ENCODE results near the gene PLAGL2. TPM values are rescaled to one million over a fixed set of nuclear protein-coding genes. Genes with fewer than 3 reads are reported as not detected.

The PLAGL2 gene
- total RNA-seq, 1 experiment from 2014 or later, result 8.5 TPM

- H3K36me3 ChIP-seq (replicated peaks; ENCODE audit: control insufficient read depth, insufficient read depth, low read length), result peaks cover 56% of the 10 kb centered on the region
Measured at GRCh38 chr20:32149566-32150170, 57.9 kb downstream of the PLAGL2 start.

GRCh38 chr20:32144898-32145662 is 62.5 kb downstream of the PLAGL2 start:
- Histone ChIP-seq H3K27me3 (ENCODE audit: control insufficient read depth, insufficient read depth, low read length) (no peaks in the 10 kb centered on the region), H3K4me3 (ENCODE audit: insufficient read depth, low read depth, low read length) (no peak overlapping the region), H3K36me3 (replicated peaks; ENCODE audit: control insufficient read depth, insufficient read depth, low read length) (peaks cover 59% of the 10 kb centered on the region)
- DNase-seq, result no peak

More at GRCh38 chr20:32149566-32150170, 57.9 kb downstream of the PLAGL2 start:
- Histone ChIP-seq H3K4me3 (ENCODE audit: insufficient read depth, low read depth, low read length) (no peak overlapping the region), H3K27me3 (ENCODE audit: control insufficient read depth, insufficient read depth, low read length) (no peaks in the 10 kb centered on the region)
- DNase-seq, result no peak

- Histone ChIP-seq H3K27me3 (ENCODE audit: control insufficient read depth, insufficient read depth, low read length) (no peaks in the 10 kb centered on the region), H3K4me3 (ENCODE audit: insufficient read depth, low read depth, low read length) (no peak overlapping the region), H3K36me3 (replicated peaks; ENCODE audit: control insufficient read depth, insufficient read depth, low read length) (peaks cover 64% of the 10 kb centered on the region)
- DNase-seq, result no peak
Measured at GRCh38 chr20:32142991-32143390, 64.6 kb downstream of the PLAGL2 start.

Other genes starting within 250 kb of the PLAGL2 start
- 0.63 and 0.73 TPM in 2 replicates for gene XKR7, start 239.6 kb downstream of the PLAGL2 start, total RNA-seq (2014; rRNA removed; shearing (Covaris generic))
- 8.3 and 10.6 TPM in 2 replicates for gene CCM2L, start 197.3 kb downstream of the PLAGL2 start, total RNA-seq (2014; rRNA removed; shearing (Covaris generic))
- gene HCK, start 155.5 kb downstream of the PLAGL2 start, total RNA-seq (2014; rRNA removed; shearing (Covaris generic)), result 0.70 and 0.76 TPM in 2 replicates
- gene TM9SF4, start 98.0 kb downstream of the PLAGL2 start, total RNA-seq (2014; rRNA removed; shearing (Covaris generic)), result 36.9 and 41.9 TPM in 2 replicates
- gene POFUT1, start 137 bp upstream of the PLAGL2 start, total RNA-seq (2014; rRNA removed; shearing (Covaris generic)), result 25.9 and 40.3 TPM in 2 replicates
- gene KIF3B, start 69.9 kb upstream of the PLAGL2 start, total RNA-seq (2014; rRNA removed; shearing (Covaris generic)), result 8.4 and 9.5 TPM in 2 replicates
- gene ASXL1, start 150.6 kb upstream of the PLAGL2 start, total RNA-seq (2014; rRNA removed; shearing (Covaris generic)), result 12.5 and 14.3 TPM in 2 replicates